Breast epithelium (tissue), 3 donors: ENCODE data around the gene MEPE.

Experiments
- POLR2A ChIP-seq: fragments of 450-650 bp; IDR thresholded peaks from one replicate; pipeline ENCODE4 v1.6.1; 2016; ENCODE audit warnings: antibody characterized with exemption, mild to moderate bottlenecking, moderate library complexity
- TF ChIP-seq, protein P1 (sequence below), 3 donors: fragments of 450-650 bp; IDR thresholded peaks; one replicate each; pipeline ENCODE4 v1.5.1; 2016 to 2017; ENCODE audit warnings: antibody characterized with exemption in 3 of 3, mild to moderate bottlenecking in 3 of 3, moderate library complexity in 3 of 3

DNA sequence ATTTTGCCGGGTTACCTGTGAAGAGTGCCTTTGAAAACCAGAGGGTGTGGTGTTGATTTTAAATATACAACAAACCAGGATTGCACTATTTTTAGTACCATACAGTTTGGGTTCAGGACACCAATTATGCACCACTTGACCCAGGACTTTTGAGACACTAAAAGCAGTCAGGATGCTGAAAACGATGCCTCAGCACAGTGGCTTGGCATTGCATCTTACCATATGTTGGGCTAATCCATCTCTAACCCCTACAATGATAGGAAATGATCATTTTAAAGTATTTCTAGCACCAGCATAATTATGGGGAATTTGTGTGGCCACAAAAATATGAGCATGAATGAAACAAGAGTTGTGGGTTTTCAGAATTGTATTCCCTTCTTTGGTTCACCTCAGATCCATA is 29.3 kb upstream of the MEPE start:
- TF ChIP-seq, protein P1, sequence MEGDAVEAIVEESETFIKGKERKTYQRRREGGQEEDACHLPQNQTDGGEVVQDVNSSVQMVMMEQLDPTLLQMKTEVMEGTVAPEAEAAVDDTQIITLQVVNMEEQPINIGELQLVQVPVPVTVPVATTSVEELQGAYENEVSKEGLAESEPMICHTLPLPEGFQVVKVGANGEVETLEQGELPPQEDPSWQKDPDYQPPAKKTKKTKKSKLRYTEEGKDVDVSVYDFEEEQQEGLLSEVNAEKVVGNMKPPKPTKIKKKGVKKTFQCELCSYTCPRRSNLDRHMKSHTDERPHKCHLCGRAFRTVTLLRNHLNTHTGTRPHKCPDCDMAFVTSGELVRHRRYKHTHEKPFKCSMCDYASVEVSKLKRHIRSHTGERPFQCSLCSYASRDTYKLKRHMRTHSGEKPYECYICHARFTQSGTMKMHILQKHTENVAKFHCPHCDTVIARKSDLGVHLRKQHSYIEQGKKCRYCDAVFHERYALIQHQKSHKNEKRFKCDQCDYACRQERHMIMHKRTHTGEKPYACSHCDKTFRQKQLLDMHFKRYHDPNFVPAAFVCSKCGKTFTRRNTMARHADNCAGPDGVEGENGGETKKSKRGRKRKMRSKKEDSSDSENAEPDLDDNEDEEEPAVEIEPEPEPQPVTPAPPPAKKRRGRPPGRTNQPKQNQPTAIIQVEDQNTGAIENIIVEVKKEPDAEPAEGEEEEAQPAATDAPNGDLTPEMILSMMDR (IDR thresholded peaks at IDR 0.05): no peak
- no peak for TF ChIP-seq POLR2A
